Smooth muscle cell (in vitro differentiated cells): ENCODE results near the gene CAND1. TPM values are rescaled to one million over a fixed set of nuclear protein-coding genes. Genes with fewer than 3 reads are reported as not detected.

ENCODE experiments used
- DNase-seq: peaks from one replicate; lab custom pipeline; 2025; ENCODE audit not compliant: unreplicated experiment; lab: John Stamatoyannopoulos, UW
- H2AFZ ChIP-seq: fragments of 200-600 bp; sonication (generic); 2 replicates; pipeline ENCODE4 v1.6.0; 2016; ENCODE audit warnings: antibody characterized with exemption, low read depth, mild to moderate bottlenecking
- H3F3A ChIP-seq: fragments of 200-600 bp; sonication (generic); 2 replicates; pipeline ENCODE4 v1.6.0; 2017; ENCODE audit warnings: antibody characterized with exemption, low read depth
- H3K27ac ChIP-seq: fragments of 200-600 bp; sonication (generic); 2 replicates; pipeline ENCODE4 v1.5.1; 2016; ENCODE audit warnings: low read depth, mild to moderate bottlenecking
- H3K27me3 ChIP-seq: fragments of 200-600 bp; sonication (generic); 2 replicates; pipeline ENCODE4 v1.6.1; 2016; ENCODE audit warnings: low read depth, mild to moderate bottlenecking
- H3K36me3 ChIP-seq: fragments of 200-600 bp; sonication (generic); 2 replicates; pipeline ENCODE4 v1.5.1; 2016; ENCODE audit warnings: low read depth
- H3K4me1 ChIP-seq: fragments of 200-600 bp; sonication (generic); 2 replicates; pipeline ENCODE4 v1.5.1; 2016; ENCODE audit warnings: low read depth
- H3K4me2 ChIP-seq: fragments of 200-600 bp; sonication (generic); 2 replicates; pipeline ENCODE4 v1.6.0; 2016; ENCODE audit warnings: mild to moderate bottlenecking
- H3K4me3 ChIP-seq: fragments of 200-600 bp; sonication (generic); 2 replicates; pipeline ENCODE4 v1.5.1; 2016; ENCODE audit warnings: mild to moderate bottlenecking
- H3K79me2 ChIP-seq: fragments of 200-600 bp; sonication (generic); 2 replicates; pipeline ENCODE4 v1.6.0; 2016; ENCODE audit warnings: low read depth, mild to moderate bottlenecking
- H3K9ac ChIP-seq: fragments of 200-600 bp; sonication (generic); 2 replicates; pipeline ENCODE4 v1.6.0; 2016; ENCODE audit warnings: low read depth
- H3K9me3 ChIP-seq: fragments of 200-600 bp; sonication (generic); replicated peaks from 2 replicates; pipeline ENCODE4 v1.5.1; 2016; ENCODE audit warnings: low read depth
- H4K20me1 ChIP-seq: fragments of 200-600 bp; sonication (generic); 2 replicates; pipeline ENCODE4 v1.6.0; 2016; ENCODE audit warnings: low read depth
- WGBS: methylation state at CpG from one replicate; pipeline ENCODE4 v1.1.7; 2016; ENCODE audit warnings: low lambda C conversion rate; 5-methylcytosine and 5-hydroxymethylcytosine counted together
- polyA plus RNA-seq: library from polyadenylated mRNA; unstranded; fragments of >200 nt; fragmentation: Nextera tagmentation; extraction: Ambion mirVana; gene quantifications from 2 replicates; pipeline ENCODE4 v1.2.1, GENCODE V29; 2016
- total RNA-seq: library from RNA; depleted of rRNA; stranded (reverse); fragments of >200 nt; gene quantifications from 2 replicates; pipeline ENCODE4 v1.2.3, GENCODE V29; 2014
- TF ChIP-seq, protein P1 (sequence below): fragments of 200-600 bp; sonication (generic); IDR thresholded peaks from 2 replicates; pipeline ENCODE4 v1.5.1; 2017; ENCODE audit warnings: borderline replicate concordance, mild to moderate bottlenecking, antibody characterized with exemption; ENCODE audit not compliant: insufficient read depth, poor library complexity, severe bottlenecking

Gene CAND1
- total and polyA plus RNA-seq, 2 experiments from 2014 or later: 122 to 123 TPM

DNA sequence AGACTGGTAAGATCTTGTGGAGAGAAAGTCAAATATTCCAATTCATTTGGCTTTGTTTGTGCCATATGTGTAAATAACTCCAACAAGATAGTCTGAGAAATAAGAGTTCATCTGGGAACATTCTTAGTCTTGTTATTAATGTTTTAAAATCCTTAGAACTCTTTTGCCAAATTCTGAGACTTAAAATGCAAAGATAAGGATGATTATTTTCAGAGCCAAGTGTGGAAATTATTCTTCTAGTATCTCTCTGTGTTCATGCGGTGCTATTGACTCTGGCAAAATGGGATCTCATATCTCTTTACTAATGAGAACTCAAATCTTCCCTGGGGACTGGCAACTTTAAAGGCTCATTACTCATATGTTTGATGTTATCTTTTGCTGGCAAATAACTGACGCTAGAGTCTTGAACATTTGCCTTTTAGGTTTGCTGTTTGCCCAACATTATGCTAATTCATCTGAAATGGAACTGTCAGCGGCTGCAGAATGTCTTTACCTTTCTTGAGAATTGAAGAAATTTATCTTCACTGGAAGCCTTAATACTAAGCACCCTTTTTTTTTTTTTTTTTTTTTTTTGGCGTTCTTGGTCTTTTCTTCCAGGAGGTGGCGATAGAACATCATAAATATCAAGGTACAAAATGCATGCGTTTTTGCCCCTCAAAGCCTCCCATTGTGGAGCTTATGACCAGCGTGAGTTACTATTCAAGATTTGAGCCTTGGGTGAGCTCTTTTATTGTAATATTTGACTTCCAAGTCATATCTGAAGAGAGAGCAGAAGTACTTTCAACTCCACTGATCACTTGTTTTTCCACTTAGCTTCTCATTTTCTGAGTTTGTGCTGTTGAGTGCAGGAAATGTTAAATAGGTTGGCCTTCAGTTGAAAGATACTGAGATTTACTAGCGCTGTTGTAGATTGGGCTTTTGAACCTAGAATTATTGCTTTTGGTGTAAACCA lies 86.5 kb downstream of the CAND1 start:
- H3K4me2 ChIP-seq: peak overlapping the region; percentile 80
- no peak overlapping the region for H3K4me3 ChIP-seq
- no peak overlapping the region for H2AFZ ChIP-seq
- no peaks in the 10 kb centered on the region for H3K36me3 ChIP-seq
- H3K27me3 ChIP-seq: no peaks in the 10 kb centered on the region
- H3K4me1 ChIP-seq: peaks cover 16% of the 10 kb centered on the region
- peak overlapping the region; percentile 7 for H3K9ac ChIP-seq
- TF ChIP-seq, protein P1, sequence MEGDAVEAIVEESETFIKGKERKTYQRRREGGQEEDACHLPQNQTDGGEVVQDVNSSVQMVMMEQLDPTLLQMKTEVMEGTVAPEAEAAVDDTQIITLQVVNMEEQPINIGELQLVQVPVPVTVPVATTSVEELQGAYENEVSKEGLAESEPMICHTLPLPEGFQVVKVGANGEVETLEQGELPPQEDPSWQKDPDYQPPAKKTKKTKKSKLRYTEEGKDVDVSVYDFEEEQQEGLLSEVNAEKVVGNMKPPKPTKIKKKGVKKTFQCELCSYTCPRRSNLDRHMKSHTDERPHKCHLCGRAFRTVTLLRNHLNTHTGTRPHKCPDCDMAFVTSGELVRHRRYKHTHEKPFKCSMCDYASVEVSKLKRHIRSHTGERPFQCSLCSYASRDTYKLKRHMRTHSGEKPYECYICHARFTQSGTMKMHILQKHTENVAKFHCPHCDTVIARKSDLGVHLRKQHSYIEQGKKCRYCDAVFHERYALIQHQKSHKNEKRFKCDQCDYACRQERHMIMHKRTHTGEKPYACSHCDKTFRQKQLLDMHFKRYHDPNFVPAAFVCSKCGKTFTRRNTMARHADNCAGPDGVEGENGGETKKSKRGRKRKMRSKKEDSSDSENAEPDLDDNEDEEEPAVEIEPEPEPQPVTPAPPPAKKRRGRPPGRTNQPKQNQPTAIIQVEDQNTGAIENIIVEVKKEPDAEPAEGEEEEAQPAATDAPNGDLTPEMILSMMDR: peak; percentile 59
- no peaks in the 10 kb centered on the region for H3K79me2 ChIP-seq
- no peak for DNase-seq
- H3K27ac ChIP-seq: peak overlapping the region; percentile 82
- no peaks in the 10 kb centered on the region for H3K9me3 ChIP-seq
- 9% methylated on average over 8 of the region's 8 CpGs for WGBS
- peaks cover 21% of the 10 kb centered on the region for H3F3A ChIP-seq
- H4K20me1 ChIP-seq: no peaks in the 10 kb centered on the region

DNA sequence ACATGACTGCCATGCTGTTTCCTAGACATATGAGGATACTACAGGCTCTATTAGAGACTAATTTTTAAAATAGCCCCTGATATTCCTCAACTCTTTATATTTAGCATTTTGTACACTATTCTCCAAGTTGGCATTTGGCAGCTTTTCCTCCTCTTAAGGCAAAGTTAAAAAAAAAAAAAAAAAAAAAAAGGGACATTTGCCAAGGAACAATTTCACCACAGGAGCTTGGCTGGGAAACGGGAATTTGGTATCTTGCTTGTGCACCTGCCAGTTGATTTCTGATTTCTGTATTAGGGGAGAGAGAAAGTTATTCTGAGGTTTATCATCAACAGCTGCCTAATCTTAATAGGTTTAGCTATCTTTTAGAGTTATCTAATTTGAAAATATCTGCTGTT lies 87.2 kb downstream of the CAND1 start:
- no peak overlapping the region for H2AFZ ChIP-seq
- no peaks in the 10 kb centered on the region for H4K20me1 ChIP-seq
- no peaks in the 10 kb centered on the region for H3K9me3 ChIP-seq
- H3K79me2 ChIP-seq: no peaks in the 10 kb centered on the region
- H3K9ac ChIP-seq: no peak overlapping the region
- H3K27ac ChIP-seq: peak overlapping the region; percentile 82
- no peak overlapping the region for H3K4me3 ChIP-seq
- 92% methylated on average over 1 of the region's 1 CpG for WGBS
- TF ChIP-seq, protein P1: no peak
- peak overlapping the region; percentile 80 for H3K4me2 ChIP-seq
- peaks cover 21% of the 10 kb centered on the region for H3F3A ChIP-seq
- DNase-seq: no peak
- H3K27me3 ChIP-seq: no peaks in the 10 kb centered on the region
- peaks cover 16% of the 10 kb centered on the region for H3K4me1 ChIP-seq
- no peaks in the 10 kb centered on the region for H3K36me3 ChIP-seq

DNA sequence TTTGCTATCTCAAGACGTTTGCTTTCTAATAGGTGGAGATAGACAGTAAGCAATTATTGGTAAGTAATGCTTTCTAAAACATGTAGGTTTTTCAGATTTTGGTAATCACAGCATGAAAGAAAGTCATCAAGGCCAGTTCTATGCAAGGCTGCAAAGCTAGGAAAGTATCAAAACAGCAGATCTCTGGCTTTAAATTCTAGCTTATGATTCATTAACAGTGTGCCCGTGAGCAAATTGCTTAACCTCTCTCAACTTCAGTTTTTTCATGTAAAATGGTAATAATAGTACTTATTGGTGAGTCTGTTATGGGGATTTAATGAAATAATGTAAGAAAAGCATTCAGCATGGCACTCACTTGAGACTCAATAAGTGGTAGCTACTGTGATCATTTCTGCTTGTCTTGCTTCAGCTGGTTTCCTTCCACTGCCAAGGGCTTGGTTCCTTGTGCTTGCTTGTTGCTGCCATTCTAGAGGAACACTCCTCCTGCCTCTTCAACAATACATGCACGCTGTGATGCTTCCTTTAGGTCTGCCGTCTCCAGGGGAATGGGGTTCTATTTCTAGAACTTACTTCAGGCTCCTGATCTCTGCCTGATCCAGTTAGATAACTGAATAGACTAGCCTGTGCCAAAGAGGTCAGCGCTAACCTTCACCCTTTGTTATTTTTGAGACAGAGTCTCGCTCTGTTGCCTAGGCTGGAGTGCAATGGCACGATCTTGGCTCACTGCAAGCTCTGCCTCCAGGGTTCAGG lies 88.4 kb downstream of the CAND1 start:
- Histone ChIP-seq H3K27me3 (no peaks in the 10 kb centered on the region), H3K9ac (no peak overlapping the region), H3K79me2 (no peaks in the 10 kb centered on the region), H3F3A (peaks cover 21% of the 10 kb centered on the region), H3K4me2 (peak overlapping the region; percentile 13), H3K4me3 (no peak overlapping the region), H3K4me1 (peaks cover 16% of the 10 kb centered on the region), H3K9me3 (no peaks in the 10 kb centered on the region), H2AFZ (no peak overlapping the region), H4K20me1 (no peaks in the 10 kb centered on the region), H3K36me3 (no peaks in the 10 kb centered on the region), H3K27ac (peak overlapping the region; percentile 57)
- TF ChIP-seq, protein P1: no peak
- DNase-seq: no peak
- 83% methylated on average over 7 of the region's 7 CpGs for WGBS
